HepG2 (cell line): ENCODE measurements around the gene CST4. TPM values are rescaled to one million over a fixed set of nuclear protein-coding genes. Genes with fewer than 3 reads are reported as not detected.

ENCODE experiments used
- AKAP8 ChIP-seq: sonication (generic); formaldehyde crosslinking; IDR thresholded peaks from 2 replicates; pipeline ENCODE4 v1.5.1; 2020; ENCODE audit warnings: mild to moderate bottlenecking, missing genetic modification reagents
- CREB1 ChIP-seq, 2 experiments: fragments of 450-650 bp in 1 of 2; IDR thresholded peaks; 2 replicates each; pipeline ENCODE4 v1.6.1; 2016 to 2017; ENCODE audit warnings: control low read depth in 1 of 2, mild to moderate bottlenecking in 1 of 2, missing compliant biosample characterization in 1 of 2, missing genetic modification characterization in 1 of 2
- GTF3A ChIP-seq: sonication (generic); formaldehyde crosslinking; conservative IDR thresholded peaks from 2 replicates; pipeline ENCODE4 v1.4.0; 2020; ENCODE audit warnings: mild to moderate bottlenecking, missing genetic modification reagents
- KDM3A ChIP-seq: IDR thresholded peaks from 2 replicates; pipeline ENCODE4 v1.6.1; 2018; ENCODE audit warnings: low read depth, missing compliant biosample characterization
- MAZ ChIP-seq, 2 experiments: sonication (generic) in 1 of 2; formaldehyde crosslinking in 1 of 2; IDR thresholded peaks; 2 replicates each; pipeline versions ENCODE4 v1.5.0 to v1.6.1; 2012 to 2020; ENCODE audit warnings: low read depth in 2 of 2, mild to moderate bottlenecking in 2 of 2, borderline replicate concordance in 1 of 2, improper control_type of control experiment in 1 of 2, low read length in 1 of 2, missing genetic modification reagents in 1 of 2, moderate library complexity in 1 of 2
- NFIC ChIP-seq: IDR thresholded peaks from 2 replicates; pipeline ENCODE4 v1.6.1; 2012; ENCODE audit warnings: mild to moderate bottlenecking, low read length, inconsistent platforms
- NR2F2 ChIP-seq: IDR thresholded peaks from 2 replicates; pipeline ENCODE4 v1.6.1; 2012; ENCODE audit warnings: low read depth, inconsistent platforms, borderline replicate concordance
- PITX1 ChIP-seq: sonication (generic); formaldehyde crosslinking; IDR thresholded peaks from 2 replicates; pipeline ENCODE4 v1.5.1; 2020; ENCODE audit warnings: mild to moderate bottlenecking, missing genetic modification reagents
- POLR2AphosphoS2 ChIP-seq: IDR thresholded peaks from 2 replicates; pipeline ENCODE4 v1.6.1; 2011; ENCODE audit warnings: low read depth, low read length, improper control_type of control experiment
- XBP1 ChIP-seq: sonication (generic); formaldehyde crosslinking; IDR thresholded peaks from 2 replicates; pipeline ENCODE4 v1.5.0; 2020; ENCODE audit warnings: missing genetic modification reagents
- ZFP41 ChIP-seq: sonication (generic); formaldehyde crosslinking; IDR thresholded peaks from 2 replicates; pipeline ENCODE4 v1.4.0; 2020; ENCODE audit warnings: mild to moderate bottlenecking, missing genetic modification reagents, borderline replicate concordance
- ZNF160 ChIP-seq: sonication (generic); formaldehyde crosslinking; IDR thresholded peaks from 2 replicates; pipeline ENCODE4 v1.8.0; 2022; ENCODE audit warnings: mild to moderate bottlenecking, inconsistent platforms, missing genetic modification reagents
- ZNF292 ChIP-seq: sonication (generic); formaldehyde crosslinking; IDR thresholded peaks from 2 replicates; pipeline ENCODE4 v1.8.1; 2022; ENCODE audit warnings: mild to moderate bottlenecking, low read depth, missing genetic modification reagents, borderline replicate concordance
- ZNF329 ChIP-seq: sonication (generic); formaldehyde crosslinking; IDR thresholded peaks from 2 replicates; pipeline ENCODE4 v1.9.0; 2021; ENCODE audit warnings: low read depth, mild to moderate bottlenecking, missing genetic modification reagents
- ZNF430 ChIP-seq: sonication (generic); formaldehyde crosslinking; IDR thresholded peaks from 2 replicates; pipeline ENCODE4 v1.9.0; 2021; ENCODE audit warnings: mild to moderate bottlenecking, missing genetic modification reagents
- ZNF619 ChIP-seq: sonication (generic); formaldehyde crosslinking; IDR thresholded peaks from 2 replicates; pipeline ENCODE4 v1.4.0; 2020; ENCODE audit warnings: mild to moderate bottlenecking, missing genetic modification reagents
- ZNF737 ChIP-seq: sonication (generic); formaldehyde crosslinking; IDR thresholded peaks from 2 replicates; pipeline ENCODE4 v1.5.0; 2020; ENCODE audit warnings: missing genetic modification reagents, mild to moderate bottlenecking, borderline replicate concordance
- ZNF782 ChIP-seq: sonication (generic); formaldehyde crosslinking; IDR thresholded peaks from 2 replicates; pipeline ENCODE4 v1.4.0; 2020; ENCODE audit warnings: missing genetic modification reagents, mild to moderate bottlenecking, borderline replicate concordance
- ZNF883 ChIP-seq: sonication (generic); formaldehyde crosslinking; IDR thresholded peaks from 2 replicates; pipeline ENCODE4 v1.5.1; 2020; ENCODE audit warnings: mild to moderate bottlenecking, missing genetic modification reagents; ENCODE audit errors: not compliant biosample characterization
- polyA plus RNA-seq, 8 experiments: library from polyadenylated mRNA; depleted of rRNA in 3 of 8; stranded (reverse) in 7 of 8; unstranded in 1 of 8; fragments of >200 nt; fragmentation: Illumina TruSeq in 4 of 8; extraction: Trizol in 4 of 8; gene quantifications; 2 replicates each; pipeline versions ENCODE4 v1.2.1 to v1.2.3, GENCODE V29; 2011 to 2016; ENCODE audit warnings: low read depth in 4 of 8, missing spikeins in 1 of 8, mixed read lengths in 1 of 8; ENCODE audit not compliant: insufficient read depth in 1 of 8
- total RNA-seq, 5 experiments: library from RNA; depleted of rRNA; stranded (reverse); fragments of >200 nt; fragmentation: Illumina TruSeq; extraction: Trizol; gene quantifications; 2 replicates each; pipeline ENCODE4 v1.2.3, GENCODE V29; 2016; ENCODE audit warnings: low read depth in 1 of 5
- TF ChIP-seq, protein P1 (sequence below): sonication (generic); formaldehyde crosslinking; IDR thresholded peaks from 2 replicates; pipeline ENCODE4 v1.5.0; 2020; ENCODE audit warnings: mild to moderate bottlenecking, missing genetic modification reagents
- TF ChIP-seq, protein P2 (sequence below): sonication (generic); formaldehyde crosslinking; IDR thresholded peaks from 2 replicates; pipeline ENCODE4 v1.8.0; 2022; ENCODE audit warnings: mild to moderate bottlenecking, missing genetic modification reagents, borderline replicate concordance
- TF ChIP-seq, protein P3 (sequence below): sonication (generic); formaldehyde crosslinking; IDR thresholded peaks from 2 replicates; pipeline ENCODE4 v1.8.1; 2022; ENCODE audit warnings: mild to moderate bottlenecking, missing genetic modification reagents
- TF ChIP-seq, protein P4 (sequence below): sonication (generic); formaldehyde crosslinking; IDR thresholded peaks from 2 replicates; pipeline ENCODE4 v1.4.0; 2020; ENCODE audit warnings: missing genetic modification reagents, low read depth, mild to moderate bottlenecking, borderline replicate concordance

The CST4 gene
- total and polyA plus RNA-seq, 2 of the 13 experiments (the other 11 are each of a cell fraction or from before 2014, with no cell fraction given) = not detected

DNA sequence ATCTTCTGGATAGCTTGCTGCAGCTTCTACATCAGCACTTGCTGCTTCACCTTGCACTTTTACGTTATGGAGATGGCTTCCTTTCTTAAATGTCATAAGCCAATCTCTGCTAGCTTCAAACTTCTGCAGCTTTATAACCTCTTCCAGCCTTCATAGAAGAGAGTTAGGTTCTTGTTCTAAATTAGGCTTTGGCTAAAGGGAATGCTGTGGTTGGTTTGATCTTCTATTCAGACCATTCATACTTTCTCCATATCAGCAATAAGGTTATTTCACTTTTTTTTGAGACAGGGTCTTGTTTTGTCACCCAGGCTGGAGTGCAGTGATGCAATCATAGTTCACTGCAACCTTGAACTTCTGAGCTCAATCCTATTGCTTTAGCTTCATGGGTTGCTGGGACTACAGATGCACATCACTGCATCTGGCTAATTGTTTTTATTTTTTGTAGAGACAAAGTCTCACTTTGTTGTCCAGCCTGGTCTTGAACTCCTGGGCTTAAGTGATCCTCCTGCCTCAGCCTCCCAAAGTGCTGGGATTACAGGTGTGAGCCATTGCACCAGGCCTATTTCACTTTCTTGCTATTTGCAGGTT lies 38.9 kb downstream of the CST4 start (continued):
- TF ChIP-seq ZNF292 (CRISPR knock-in tag) (peak; percentile 45; the same call in 1 of the 2 replicates), GTF3A (CRISPR knock-in tag) (no peak), AKAP8 (no peak), NFIC (no peak), ZNF883 (CRISPR knock-in tag) (no peak), ZNF160 (CRISPR knock-in tag) (no peak), ZNF782 (no peak), POLR2AphosphoS2 (no peak), ZNF619 (CRISPR knock-in tag) (no peak), ZFP41 (CRISPR knock-in tag) (no peak), ZNF737 (CRISPR knock-in tag) (no peak), ZNF329 (CRISPR knock-in tag) (no peak), CREB1 (IDR thresholded peaks at IDR 0.05) (no peak), CREB1 (CRISPR knock-in tag; IDR thresholded peaks at IDR 0.05) (peak; percentile 18; the same call in 1 of the 2 replicates), MAZ (IDR thresholded peaks at IDR 0.05; ENCODE audit: borderline replicate concordance, low read depth, low read length) (no peak), MAZ (CRISPR knock-in tag; IDR thresholded peaks at IDR 0.05; ENCODE audit: low read depth) (no peak), KDM3A (CRISPR knock-in tag) (no peak), ZNF430 (CRISPR knock-in tag) (0 out of 2 replicates have a peak, but pooled peaks have one; percentile 47), NR2F2 (0 out of 2 replicates have a peak, but pooled peaks have one; percentile 18), PITX1 (CRISPR knock-in tag) (peak; percentile 53; the same call in 1 of the 2 replicates), XBP1 (CRISPR knock-in tag) (no peak)
- TF ChIP-seq, protein P1, sequence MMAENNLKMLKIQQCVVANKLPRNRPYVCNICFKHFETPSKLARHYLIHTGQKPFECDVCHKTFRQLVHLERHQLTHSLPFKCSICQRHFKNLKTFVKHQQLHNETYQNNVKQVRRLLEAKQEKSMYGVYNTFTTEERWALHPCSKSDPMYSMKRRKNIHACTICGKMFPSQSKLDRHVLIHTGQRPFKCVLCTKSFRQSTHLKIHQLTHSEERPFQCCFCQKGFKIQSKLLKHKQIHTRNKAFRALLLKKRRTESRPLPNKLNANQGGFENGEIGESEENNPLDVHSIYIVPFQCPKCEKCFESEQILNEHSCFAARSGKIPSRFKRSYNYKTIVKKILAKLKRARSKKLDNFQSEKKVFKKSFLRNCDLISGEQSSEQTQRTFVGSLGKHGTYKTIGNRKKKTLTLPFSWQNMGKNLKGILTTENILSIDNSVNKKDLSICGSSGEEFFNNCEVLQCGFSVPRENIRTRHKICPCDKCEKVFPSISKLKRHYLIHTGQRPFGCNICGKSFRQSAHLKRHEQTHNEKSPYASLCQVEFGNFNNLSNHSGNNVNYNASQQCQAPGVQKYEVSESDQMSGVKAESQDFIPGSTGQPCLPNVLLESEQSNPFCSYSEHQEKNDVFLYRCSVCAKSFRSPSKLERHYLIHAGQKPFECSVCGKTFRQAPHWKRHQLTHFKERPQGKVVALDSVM = peak; percentile 90
- TF ChIP-seq, protein P2, sequence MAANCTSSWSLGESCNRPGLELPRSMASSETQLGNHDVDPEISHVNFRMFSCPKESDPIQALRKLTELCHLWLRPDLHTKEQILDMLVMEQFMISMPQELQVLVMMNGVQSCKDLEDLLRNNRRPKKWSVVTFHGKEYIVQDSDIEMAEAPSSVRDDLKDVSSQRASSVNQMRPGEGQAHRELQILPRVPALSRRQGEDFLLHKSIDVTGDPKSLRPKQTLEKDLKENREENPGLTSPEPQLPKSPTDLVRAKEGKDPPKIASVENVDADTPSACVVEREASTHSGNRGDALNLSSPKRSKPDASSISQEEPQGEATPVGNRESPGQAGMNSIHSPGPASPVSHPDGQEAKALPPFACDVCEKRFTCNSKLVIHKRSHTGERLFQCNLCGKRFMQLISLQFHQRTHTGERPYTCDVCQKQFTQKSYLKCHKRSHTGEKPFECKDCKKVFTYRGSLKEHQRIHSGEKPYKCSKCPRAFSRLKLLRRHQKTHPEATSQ = peak; percentile 65; the same call in 1 of the 2 replicates
- TF ChIP-seq, protein P3, sequence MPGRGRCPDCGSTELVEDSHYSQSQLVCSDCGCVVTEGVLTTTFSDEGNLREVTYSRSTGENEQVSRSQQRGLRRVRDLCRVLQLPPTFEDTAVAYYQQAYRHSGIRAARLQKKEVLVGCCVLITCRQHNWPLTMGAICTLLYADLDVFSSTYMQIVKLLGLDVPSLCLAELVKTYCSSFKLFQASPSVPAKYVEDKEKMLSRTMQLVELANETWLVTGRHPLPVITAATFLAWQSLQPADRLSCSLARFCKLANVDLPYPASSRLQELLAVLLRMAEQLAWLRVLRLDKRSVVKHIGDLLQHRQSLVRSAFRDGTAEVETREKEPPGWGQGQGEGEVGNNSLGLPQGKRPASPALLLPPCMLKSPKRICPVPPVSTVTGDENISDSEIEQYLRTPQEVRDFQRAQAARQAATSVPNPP (CRISPR knock-in tag) = no peak
- TF ChIP-seq, protein P4, sequence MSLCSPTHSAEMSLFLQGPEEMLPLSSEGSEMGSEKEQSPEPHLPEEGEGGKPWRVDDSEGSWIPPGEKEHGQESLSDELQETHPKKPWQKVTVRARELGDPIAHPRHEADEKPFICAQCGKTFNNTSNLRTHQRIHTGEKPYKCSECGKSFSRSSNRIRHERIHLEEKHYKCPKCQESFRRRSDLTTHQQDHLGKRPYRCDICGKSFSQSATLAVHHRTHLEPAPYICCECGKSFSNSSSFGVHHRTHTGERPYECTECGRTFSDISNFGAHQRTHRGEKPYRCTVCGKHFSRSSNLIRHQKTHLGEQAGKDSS (CRISPR knock-in tag) = no peak
